Suppressor macrophage (primary cell): ENCODE measurements around the gene ANKS1A.

Experiments used
- DNase-seq, 4 experiments: peaks; one replicate each; pipeline ENCODE4 v3.0.0-alpha.2; 2020 to 2022

The ANKS1A gene

GRCh38 chr6:35041086-35041861, 152.2 kb downstream of the ANKS1A start:
- no peak for DNase-seq

- peak in 3 of 4 experiments; percentile 42 to 52 (median 51) for DNase-seq
Measured at GRCh38 chr6:35042031-35042815, 153.2 kb downstream of the ANKS1A start.

- peak in 2 of 4 experiments; percentile 33 to 36 for DNase-seq
Measured at GRCh38 chr6:35043381-35044130, 154.5 kb downstream of the ANKS1A start.

DNA sequence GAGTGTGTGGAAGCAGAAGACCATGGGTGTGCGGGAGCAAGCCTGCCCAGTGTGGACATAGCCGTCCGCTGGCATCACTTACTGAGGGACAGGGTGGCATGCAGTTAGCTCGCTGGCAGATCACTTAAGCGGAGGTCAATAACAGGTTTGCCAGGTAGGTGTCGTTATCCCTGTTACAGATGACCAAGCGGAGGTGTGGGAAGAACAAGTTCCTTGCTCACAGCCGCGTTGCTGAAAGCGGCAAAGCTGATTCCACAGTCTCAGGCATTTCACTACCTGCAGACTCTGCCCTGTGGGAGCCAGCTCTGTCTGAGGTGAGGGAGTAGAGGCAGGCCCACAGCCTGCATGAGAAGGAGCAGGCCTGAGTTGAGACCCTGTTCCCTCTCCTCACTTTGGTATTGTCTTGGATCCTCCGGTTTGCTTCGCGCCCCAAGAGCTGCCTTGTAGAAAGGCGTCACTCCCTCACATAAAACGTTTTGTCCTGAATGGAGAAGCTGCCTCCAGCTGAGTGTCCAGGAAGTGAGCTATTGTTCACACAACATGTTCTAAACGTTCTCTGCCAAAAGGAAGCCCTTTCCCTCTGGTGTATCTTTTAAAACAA, 155.2 kb downstream of the ANKS1A start:
- peak; percentile 50 to 80 (median 73) for DNase-seq

DNA sequence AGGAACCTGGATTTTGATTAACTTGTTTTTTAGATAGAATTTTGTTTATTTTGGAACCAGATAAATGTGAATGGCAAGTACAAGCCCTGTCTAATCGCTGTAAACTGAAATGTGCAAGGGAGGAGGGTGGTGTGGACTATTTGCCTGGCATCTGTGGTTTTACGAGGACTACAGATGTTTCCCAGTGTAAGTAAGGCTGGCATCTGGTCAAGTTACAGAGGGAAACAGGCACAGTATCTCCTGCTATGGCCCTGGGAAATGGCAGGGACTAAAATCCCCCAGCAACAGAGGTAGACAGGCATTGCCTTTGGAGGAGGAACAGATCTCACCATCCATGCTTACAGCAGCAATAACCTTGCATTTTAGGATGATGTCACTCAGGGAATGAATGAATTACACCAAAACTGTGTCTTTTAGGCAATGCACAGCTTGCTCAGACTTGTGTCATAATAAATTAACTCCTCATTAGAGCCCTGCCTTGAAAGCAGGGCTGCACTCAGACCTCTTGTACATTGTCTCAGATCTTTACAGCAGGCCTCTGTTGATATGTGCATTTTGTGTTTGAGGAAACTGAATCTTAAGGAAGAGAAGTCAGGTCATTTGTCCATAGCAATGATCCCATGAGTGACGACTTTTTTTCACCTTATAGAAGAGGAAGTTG, 155.8 kb downstream of the ANKS1A start:
- DNase-seq, result peak; percentile 54 to 87 (median 71)

DNA sequence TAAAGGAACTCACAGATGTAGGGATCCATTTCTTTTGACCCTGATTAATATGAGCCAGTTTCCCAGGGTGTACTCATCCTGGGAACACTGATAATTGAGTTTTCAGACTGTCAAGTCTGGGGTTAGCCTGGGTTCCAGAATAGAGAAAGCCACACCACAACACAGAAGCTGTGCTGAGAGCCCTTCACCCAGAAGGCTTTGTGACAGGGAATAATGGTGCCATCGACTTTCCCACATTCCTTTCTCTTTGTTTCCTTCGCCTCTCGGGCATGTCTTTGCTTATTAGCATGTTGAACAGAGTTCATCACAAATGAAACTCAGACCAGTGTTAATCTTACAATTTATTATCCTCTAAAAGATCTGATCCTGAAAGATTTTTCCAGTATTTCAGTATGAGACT, 157.0 kb downstream of the ANKS1A start:
- no peak for DNase-seq

DNA sequence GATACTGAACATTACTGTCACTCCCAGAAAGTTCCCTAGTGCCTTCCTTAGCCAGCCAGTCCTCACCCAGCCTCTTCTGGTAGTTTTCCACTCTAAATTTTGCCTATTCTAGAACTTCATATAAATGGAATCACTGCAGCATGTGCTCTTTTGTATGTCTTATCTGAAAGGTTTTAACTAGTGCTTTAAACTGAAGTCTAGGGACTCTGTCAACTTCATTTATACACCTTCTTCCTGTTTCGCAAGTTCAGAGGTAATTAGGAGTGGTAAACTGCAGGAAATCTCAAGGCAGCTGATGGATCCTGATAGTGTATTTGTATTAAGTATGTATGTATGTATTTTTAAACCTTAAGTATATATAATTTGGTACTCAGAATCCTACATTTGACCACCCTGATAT, 157.8 kb downstream of the ANKS1A start:
- no peak for DNase-seq

- DNase-seq, result peak; percentile 51 to 67 (median 61)
Measured at GRCh38 chr6:35047265-35048011, 158.4 kb downstream of the ANKS1A start.

DNA sequence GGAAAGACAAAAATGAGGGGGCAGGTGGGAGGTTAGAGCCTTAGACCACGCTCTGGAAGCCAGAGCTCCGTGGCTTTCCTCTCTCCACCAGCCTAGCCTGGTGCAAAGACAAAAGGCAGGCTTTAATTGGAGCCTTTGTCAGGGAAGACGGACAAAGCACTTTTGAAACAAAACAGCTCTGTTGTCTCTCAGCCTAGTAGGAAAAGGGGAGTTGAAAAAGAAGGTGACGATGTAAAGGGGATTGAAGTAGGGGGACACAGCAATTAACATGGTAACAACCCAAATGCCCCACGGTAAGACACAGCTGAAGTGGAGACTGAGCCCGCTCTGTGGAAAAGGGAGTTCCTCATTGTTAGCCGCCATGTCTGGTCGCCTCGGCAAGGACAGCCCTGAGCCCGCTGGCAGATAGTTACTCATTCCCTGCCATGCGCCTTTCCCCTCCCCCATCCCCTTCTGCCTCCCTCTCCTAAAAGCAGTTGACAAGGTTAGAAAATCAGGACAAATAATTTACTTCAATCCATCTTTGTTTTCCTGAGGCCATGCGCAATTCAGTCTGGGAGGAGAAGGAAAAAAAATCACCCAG, 159.1 kb downstream of the ANKS1A start:
- DNase-seq, result peak; percentile 75 to 81 (median 78)

DNA sequence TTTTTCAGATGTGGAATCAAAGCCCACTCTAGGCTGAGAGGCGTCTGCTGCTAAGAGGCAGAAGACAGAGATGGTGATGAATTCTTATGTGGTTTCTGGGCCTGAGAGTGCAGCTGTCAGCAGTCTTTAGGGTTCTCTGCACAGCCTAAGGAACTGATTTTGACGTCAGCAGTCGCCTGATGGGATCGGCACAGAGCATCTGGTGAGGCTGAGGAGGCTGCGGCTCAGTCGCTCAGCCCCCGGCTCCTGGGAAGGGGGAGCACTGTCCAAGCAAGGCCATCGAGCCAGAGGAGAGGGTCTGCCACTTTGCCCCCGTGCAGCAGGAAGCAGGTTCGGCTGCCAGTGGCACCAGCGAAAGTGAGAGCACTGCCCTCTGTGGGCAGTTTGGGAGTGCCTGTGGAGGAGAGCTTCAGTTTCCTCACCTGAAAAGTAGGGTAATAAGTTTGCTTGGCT, 159.6 kb downstream of the ANKS1A start:
- DNase-seq, result peak; percentile 90 to 95 (median 92)

DNA sequence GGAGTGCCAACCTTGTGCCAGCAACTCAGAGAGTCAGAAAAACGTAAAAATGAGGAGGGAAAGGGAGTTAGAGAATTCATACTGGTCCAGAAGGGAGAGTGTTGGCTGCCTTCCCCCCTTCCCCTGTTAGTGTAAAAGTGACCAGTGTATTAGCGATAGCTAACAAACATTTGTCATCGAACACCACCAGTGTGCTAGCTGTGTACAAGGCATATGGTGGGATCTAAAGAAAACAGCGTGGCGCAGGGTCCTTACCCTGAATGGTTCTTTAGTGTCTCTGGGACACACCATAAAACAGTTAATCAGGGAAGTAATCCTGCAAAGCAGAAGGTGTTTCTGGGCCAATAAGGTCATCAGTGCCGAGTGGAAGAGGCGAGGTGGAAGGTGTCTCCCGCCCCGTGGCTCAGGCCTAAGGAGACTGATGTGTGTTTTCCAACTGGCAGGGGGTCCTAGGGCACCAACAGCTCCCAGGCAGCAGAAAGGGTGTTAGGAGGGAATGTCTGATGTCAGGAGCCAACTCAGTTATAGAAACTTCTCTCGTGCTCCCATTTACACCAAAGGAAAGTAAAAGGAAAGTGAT, 160.2 kb downstream of the ANKS1A start:
- peak in 3 of 4 experiments; percentile 4 to 26 (median 22) for DNase-seq

DNA sequence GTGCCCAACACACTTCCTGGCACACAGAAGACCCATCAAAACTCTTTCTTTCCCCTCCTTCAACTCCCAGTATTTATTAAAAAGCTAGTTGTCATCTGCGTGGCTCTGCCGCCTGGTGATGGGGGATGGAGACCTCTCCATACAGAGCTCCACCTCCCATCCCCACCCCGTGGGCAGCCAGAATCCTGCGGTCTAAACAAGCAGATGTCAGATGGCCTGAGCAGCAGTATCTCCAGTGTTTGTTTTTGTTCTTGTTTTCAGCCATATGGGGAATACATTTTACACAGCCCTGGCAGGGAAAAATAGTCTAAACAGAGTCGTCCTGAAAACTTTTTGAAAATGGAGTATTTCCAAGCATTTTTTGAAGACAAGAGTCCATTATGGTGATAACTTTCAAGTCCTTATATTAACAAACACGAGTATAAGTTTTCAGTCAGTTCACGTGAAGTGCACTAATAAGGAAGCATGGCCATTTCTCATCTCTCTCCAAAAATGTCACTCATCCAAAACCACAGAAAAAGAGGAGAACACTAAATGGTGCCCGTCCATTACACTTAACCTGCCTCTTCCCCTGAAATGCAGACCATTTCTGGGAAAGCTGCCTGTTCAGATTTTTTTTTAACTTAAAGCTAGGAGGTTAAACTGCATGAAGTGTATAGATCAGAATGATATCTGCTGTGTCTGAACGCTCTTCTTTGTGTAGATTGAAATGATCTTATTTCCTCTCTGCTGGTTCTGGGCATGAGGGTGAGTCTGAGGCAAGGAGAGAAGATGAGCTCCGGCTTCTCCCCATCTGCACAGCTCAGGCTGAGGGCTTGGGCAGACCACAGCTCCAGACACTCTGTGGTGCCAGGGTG, 161.1 kb downstream of the ANKS1A start:
- DNase-seq, result peak; percentile 67 to 87 (median 80)

DNA sequence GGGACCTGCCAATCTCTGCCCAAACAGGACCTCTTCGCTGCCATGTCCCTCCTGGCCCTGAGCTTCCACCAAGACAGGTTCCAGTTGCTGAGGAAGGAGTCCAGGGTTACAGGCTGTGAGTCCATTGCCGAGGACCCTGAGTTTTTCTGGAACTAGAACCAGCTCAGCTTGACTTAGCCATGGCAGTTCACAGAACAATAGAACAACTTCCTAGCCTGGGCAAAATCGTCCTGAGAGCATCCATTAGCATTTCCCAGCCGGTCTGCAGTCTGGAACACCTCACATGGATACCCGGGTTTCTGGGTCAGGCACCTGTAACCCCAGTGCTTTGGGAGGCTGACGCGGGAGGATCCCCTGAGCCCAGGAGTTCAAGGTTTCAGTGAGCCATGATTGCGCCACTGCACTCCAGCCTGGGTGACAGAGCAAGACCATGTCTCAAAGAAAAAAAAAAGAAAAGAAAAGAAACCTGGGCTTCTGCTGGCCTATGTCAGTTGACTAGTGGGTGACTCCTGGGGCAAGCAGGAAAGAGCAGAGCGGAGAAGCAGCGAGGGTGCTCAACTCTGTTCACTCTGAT, 161.8 kb downstream of the ANKS1A start:
- no peak for DNase-seq

- no peak for DNase-seq
Measured at GRCh38 chr6:35051396-35051795, 162.3 kb downstream of the ANKS1A start.

GRCh38 chr6:35051997-35052583, 163.0 kb downstream of the ANKS1A start:
- no peak for DNase-seq

- peak; percentile 76 to 89 (median 87) for DNase-seq
Measured at GRCh38 chr6:35052694-35053565, 163.9 kb downstream of the ANKS1A start.

DNA sequence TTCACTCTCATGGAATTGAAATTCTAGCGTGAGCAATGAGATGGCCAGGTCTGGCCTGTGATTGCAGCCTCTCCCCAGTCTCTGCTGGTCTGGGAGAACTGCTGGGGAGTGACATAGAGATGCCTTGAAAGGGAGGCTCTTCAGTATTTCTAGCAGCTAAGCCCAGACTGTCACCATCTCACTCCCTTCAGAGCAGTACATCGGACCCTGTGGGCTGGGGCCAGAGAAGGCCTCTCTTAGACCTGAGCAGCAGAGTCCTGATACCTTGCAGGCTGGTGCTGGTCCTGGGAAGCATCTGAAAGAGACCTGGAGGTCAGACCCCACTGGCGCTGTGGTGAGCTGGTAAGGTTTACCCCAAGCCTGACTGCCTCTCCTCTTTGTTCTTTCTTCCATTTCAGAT, 164.6 kb downstream of the ANKS1A start:
- no peak for DNase-seq
